GM23338 (cell line): ENCODE data around the gene LYL1. TPM values are rescaled to one million over a fixed set of nuclear protein-coding genes. Genes with fewer than 3 reads are reported as not detected.

Experiments
- ATAC-seq: fragments of 200-7000 bp; cut with Tn5 transposase; 3 replicates; pipeline ENCODE4 v1.9.1; 2020
- DNase-seq: peaks from one replicate; pipeline ENCODE4 v3.0.0-alpha.2; 2015; ENCODE audit warnings: low spot score
- H2AFZ ChIP-seq: fragments of 200-600 bp; sonication (generic); 2 replicates; pipeline ENCODE4 v1.8.0; 2016; ENCODE audit warnings: antibody characterized with exemption, mild to moderate bottlenecking, moderate library complexity
- H3F3A ChIP-seq: fragments of 200-600 bp; sonication (generic); replicated peaks from 2 replicates; pipeline ENCODE4 v1.8.0; 2017; ENCODE audit warnings: antibody characterized with exemption, mixed run types, low read depth
- H3K27ac ChIP-seq: fragments of 200-600 bp; sonication (generic); 2 replicates; pipeline ENCODE4 v1.6.1; 2016; ENCODE audit warnings: low read depth
- H3K27me3 ChIP-seq: fragments of 200-600 bp; sonication (generic); 2 replicates; pipeline ENCODE4 v1.8.0; 2016; ENCODE audit warnings: mild to moderate bottlenecking, mixed run types, moderate library complexity; ENCODE audit not compliant: insufficient read depth
- H3K36me3 ChIP-seq: fragments of 200-600 bp; sonication (generic); 2 replicates; pipeline ENCODE4 v1.8.0; 2016; ENCODE audit warnings: mild to moderate bottlenecking; ENCODE audit not compliant: insufficient read depth
- H3K4me1 ChIP-seq: fragments of 200-600 bp; sonication (generic); 2 replicates; pipeline ENCODE4 v1.8.0; 2016; ENCODE audit warnings: mild to moderate bottlenecking, moderate library complexity; ENCODE audit not compliant: insufficient read depth
- H3K4me2 ChIP-seq: fragments of 200-600 bp; sonication (generic); 2 replicates; pipeline ENCODE4 v1.7.1; 2017; ENCODE audit warnings: mixed run types
- H3K4me3 ChIP-seq: fragments of 200-600 bp; sonication (generic); 2 replicates; pipeline ENCODE4 v1.6.1; 2016; ENCODE audit warnings: mixed run types
- H3K79me2 ChIP-seq: fragments of 200-600 bp; sonication (generic); replicated peaks from 2 replicates; pipeline ENCODE4 v1.8.0; 2017; ENCODE audit warnings: mild to moderate bottlenecking; ENCODE audit not compliant: insufficient read depth
- H3K9me2 ChIP-seq: fragments of 200-600 bp; sonication (generic); 2 replicates; pipeline ENCODE4 v1.8.0; 2017; ENCODE audit not compliant: insufficient read depth
- H4K20me1 ChIP-seq: fragments of 200-600 bp; sonication (generic); replicated peaks from 2 replicates; pipeline ENCODE4 v1.8.0; 2017; ENCODE audit warnings: mild to moderate bottlenecking; ENCODE audit not compliant: insufficient read depth
- H3K27ac Mint-ChIP-seq: 2 replicates; pipeline ENCODE4 v1.8.0; 2020; ENCODE audit warnings: inconsistent platforms, mild to moderate bottlenecking, moderate library complexity, mixed read lengths
- H3K27me3 Mint-ChIP-seq: 3 replicates; pipeline ENCODE4 v1.8.0; 2022; ENCODE audit warnings: low read depth, mild to moderate bottlenecking, moderate library complexity, mixed read lengths, inconsistent platforms; ENCODE audit not compliant: insufficient read depth, poor library complexity
- H3K36me3 Mint-ChIP-seq: 3 replicates; pipeline ENCODE4 v1.8.0; 2021; ENCODE audit warnings: low read depth, mild to moderate bottlenecking, inconsistent platforms, moderate library complexity, mixed read lengths
- H3K4me1 Mint-ChIP-seq: 3 replicates; pipeline ENCODE4 v1.8.0; 2020; ENCODE audit warnings: mild to moderate bottlenecking, inconsistent platforms, mixed read lengths
- H3K4me3 Mint-ChIP-seq: 3 replicates; pipeline ENCODE4 v1.8.0; 2021; ENCODE audit warnings: moderate library complexity, mild to moderate bottlenecking, inconsistent platforms, mixed read lengths
- H3K9me3 Mint-ChIP-seq: 3 replicates; pipeline ENCODE4 v1.8.0; 2020; ENCODE audit warnings: moderate library complexity, mild to moderate bottlenecking, inconsistent platforms, mixed read lengths
- CREB1 ChIP-seq: fragments of 250-450 bp; sonication (Bioruptor Pico); IDR thresholded peaks from 2 replicates; pipeline ENCODE4 v1.5.0; 2020; ENCODE audit warnings: low read depth, mild to moderate bottlenecking, moderate library complexity
- CTCF ChIP-seq, 2 experiments: fragments of 200-600 bp in 1 of 2; sonication (generic) in 1 of 2; conservative IDR thresholded peaks; 2 replicates each; pipeline versions ENCODE4 v1.5.1 to v1.6.1; 2016 to 2017; ENCODE audit warnings: antibody characterized with exemption in 2 of 2, low read depth in 2 of 2, mild to moderate bottlenecking in 2 of 2, moderate library complexity in 1 of 2
- EZH2phosphoT487 ChIP-seq: fragments of 200-600 bp; sonication (generic); IDR thresholded peaks from one replicate; pipeline ENCODE4 v1.8.1; 2018; ENCODE audit warnings: antibody characterized with exemption; ENCODE audit not compliant: unreplicated experiment
- JUNB ChIP-seq: IDR thresholded peaks from one replicate; pipeline ENCODE4 v1.6.1; 2016; ENCODE audit warnings: antibody characterized with exemption; ENCODE audit not compliant: unreplicated experiment
- POLR2AphosphoS5 ChIP-seq: IDR thresholded peaks from 2 replicates; pipeline ENCODE4 v1.6.1; 2016; ENCODE audit warnings: antibody characterized with exemption, low read depth
- STAT1 ChIP-seq: IDR thresholded peaks from one replicate; pipeline ENCODE4 v1.6.1; 2016; ENCODE audit warnings: antibody characterized with exemption; ENCODE audit not compliant: unreplicated experiment
- ZNF114 ChIP-seq: fragments of 250-450 bp; sonication (Bioruptor Pico); IDR thresholded peaks from 2 replicates; pipeline ENCODE4 v1.5.0; 2020; ENCODE audit warnings: mild to moderate bottlenecking, moderate library complexity
- polyA plus RNA-seq: library from polyadenylated mRNA; unstranded; fragments of >200 nt; fragmentation: Nextera tagmentation; extraction: Ambion mirVana; gene quantifications from 2 replicates; pipeline ENCODE4 v1.2.1, GENCODE V29; 2016
- total RNA-seq: library from RNA; depleted of rRNA; stranded (reverse); fragments of >200 nt; shearing (Covaris generic); gene quantifications from 2 replicates; pipeline ENCODE4 v1.2.3, GENCODE V29; 2014
- TF ChIP-seq, protein P1 (sequence below): fragments of 250-450 bp; sonication (Bioruptor Pico); IDR thresholded peaks from 2 replicates; pipeline ENCODE4 v1.5.0; 2020; ENCODE audit warnings: mild to moderate bottlenecking, moderate library complexity
- TF ChIP-seq, protein P2 (sequence below): IDR thresholded peaks from one replicate; pipeline ENCODE4 v1.6.1; 2018; ENCODE audit warnings: antibody characterized with exemption; ENCODE audit not compliant: unreplicated experiment

LYL1 gene
- total and polyA plus RNA-seq, 2 experiments from 2014 or later, result 1.2 to 2.2 TPM

DNA sequence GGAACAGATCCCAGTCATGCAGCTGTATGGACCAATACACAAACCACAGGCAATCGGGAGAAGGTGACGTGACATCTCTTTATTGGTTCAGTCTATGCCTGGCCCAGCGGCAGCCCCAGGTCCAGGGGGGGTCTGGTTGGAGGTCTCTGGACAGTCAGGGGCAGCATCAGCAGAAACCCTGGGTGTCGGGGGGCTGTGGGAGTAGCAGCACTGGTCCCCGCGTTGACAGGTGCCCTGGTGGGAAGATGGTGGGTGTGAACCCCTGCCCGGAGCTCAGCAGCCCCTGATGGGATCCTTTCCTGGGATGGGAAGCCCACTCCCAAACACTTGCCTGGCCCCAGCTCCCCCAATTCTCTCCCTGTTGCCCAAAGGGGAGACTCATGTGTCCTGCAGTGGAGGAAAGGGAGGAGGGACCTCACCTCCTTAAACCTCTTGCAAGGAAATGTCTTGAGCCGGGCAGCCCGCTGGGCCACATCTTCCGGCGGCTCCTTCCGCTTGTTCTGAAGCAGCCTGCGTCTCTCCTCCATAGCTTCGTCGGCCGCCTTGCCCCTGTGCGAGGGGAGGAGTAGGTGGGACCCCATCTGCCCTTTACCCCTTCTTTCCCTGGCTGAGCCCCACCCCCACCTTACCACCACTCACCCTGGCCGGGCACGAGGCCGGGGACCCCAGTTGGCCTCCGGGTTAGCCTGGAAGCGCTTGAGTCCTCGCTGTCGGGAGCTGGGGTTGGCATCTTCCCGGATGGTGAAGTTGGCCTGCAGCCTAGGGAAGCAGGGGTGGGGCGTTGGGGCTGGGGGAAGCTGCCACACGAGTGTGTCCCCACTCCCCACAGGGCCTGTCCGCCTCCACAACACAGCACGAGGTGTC is 2.4 kb upstream of the LYL1 start:
- no peaks in the 10 kb centered on the region for H3K9me2 ChIP-seq
- no peak overlapping the region for H3K27ac Mint-ChIP-seq
- H3K4me3 ChIP-seq, result no peak overlapping the region
- H3K79me2 ChIP-seq, result no peaks in the 10 kb centered on the region
- peaks cover 28% of the 10 kb centered on the region for H3K27me3 Mint-ChIP-seq
- H3K36me3 Mint-ChIP-seq, result peaks cover 15% of the 10 kb centered on the region
- H3K27ac ChIP-seq, result no peak overlapping the region
- H3F3A ChIP-seq, result peaks cover 5% of the 10 kb centered on the region
- no peaks in the 10 kb centered on the region for H3K9me3 Mint-ChIP-seq
- ATAC-seq (no peak), DNase-seq (no peak)
- H3K4me1 ChIP-seq, result peaks cover 14% of the 10 kb centered on the region; the same call in 1 of the 2 replicates
- H2AFZ ChIP-seq, result no peak overlapping the region
- peaks cover 5% of the 10 kb centered on the region; the same call in 2 of the 3 replicates for H3K4me1 Mint-ChIP-seq
- H3K27me3 ChIP-seq, result peaks cover 27% of the 10 kb centered on the region
- TF ChIP-seq JUNB, result no peak
- TF ChIP-seq, protein P1, sequence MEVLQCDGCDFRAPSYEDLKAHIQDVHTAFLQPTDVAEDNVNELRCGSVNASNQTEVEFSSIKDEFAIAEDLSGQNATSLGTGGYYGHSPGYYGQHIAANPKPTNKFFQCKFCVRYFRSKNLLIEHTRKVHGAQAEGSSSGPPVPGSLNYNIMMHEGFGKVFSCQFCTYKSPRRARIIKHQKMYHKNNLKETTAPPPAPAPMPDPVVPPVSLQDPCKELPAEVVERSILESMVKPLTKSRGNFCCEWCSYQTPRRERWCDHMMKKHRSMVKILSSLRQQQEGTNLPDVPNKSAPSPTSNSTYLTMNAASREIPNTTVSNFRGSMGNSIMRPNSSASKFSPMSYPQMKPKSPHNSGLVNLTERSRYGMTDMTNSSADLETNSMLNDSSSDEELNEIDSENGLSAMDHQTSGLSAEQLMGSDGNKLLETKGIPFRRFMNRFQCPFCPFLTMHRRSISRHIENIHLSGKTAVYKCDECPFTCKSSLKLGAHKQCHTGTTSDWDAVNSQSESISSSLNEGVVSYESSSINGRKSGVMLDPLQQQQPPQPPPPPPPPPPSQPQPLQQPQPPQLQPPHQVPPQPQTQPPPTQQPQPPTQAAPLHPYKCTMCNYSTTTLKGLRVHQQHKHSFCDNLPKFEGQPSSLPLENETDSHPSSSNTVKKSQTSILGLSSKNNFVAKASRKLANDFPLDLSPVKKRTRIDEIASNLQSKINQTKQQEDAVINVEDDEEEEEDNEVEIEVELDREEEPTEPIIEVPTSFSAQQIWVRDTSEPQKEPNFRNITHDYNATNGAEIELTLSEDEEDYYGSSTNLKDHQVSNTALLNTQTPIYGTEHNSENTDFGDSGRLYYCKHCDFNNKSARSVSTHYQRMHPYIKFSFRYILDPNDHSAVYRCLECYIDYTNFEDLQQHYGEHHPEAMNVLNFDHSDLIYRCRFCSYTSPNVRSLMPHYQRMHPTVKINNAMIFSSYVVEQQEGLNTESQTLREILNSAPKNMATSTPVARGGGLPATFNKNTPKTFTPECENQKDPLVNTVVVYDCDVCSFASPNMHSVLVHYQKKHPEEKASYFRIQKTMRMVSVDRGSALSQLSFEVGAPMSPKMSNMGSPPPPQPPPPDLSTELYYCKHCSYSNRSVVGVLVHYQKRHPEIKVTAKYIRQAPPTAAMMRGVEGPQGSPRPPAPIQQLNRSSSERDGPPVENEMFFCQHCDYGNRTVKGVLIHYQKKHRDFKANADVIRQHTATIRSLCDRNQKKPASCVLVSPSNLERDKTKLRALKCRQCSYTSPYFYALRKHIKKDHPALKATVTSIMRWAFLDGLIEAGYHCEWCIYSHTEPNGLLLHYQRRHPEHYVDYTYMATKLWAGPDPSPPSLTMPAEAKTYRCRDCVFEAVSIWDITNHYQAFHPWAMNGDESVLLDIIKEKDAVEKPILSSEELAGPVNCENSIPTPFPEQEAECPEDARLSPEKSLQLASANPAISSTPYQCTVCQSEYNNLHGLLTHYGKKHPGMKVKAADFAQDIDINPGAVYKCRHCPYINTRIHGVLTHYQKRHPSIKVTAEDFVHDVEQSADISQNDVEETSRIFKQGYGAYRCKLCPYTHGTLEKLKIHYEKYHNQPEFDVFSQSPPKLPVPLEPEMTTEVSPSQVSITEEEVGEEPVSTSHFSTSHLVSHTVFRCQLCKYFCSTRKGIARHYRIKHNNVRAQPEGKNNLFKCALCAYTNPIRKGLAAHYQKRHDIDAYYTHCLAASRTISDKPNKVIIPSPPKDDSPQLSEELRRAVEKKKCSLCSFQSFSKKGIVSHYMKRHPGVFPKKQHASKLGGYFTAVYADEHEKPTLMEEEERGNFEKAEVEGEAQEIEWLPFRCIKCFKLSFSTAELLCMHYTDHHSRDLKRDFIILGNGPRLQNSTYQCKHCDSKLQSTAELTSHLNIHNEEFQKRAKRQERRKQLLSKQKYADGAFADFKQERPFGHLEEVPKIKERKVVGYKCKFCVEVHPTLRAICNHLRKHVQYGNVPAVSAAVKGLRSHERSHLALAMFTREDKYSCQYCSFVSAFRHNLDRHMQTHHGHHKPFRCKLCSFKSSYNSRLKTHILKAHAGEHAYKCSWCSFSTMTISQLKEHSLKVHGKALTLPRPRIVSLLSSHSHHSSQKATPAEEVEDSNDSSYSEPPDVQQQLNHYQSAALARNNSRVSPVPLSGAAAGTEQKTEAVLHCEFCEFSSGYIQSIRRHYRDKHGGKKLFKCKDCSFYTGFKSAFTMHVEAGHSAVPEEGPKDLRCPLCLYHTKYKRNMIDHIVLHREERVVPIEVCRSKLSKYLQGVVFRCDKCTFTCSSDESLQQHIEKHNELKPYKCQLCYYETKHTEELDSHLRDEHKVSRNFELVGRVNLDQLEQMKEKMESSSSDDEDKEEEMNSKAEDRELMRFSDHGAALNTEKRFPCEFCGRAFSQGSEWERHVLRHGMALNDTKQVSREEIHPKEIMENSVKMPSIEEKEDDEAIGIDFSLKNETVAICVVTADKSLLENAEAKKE (CRISPR knock-in tag), result no peak
- no peak for TF ChIP-seq EZH2phosphoT487
- TF ChIP-seq, protein P2, sequence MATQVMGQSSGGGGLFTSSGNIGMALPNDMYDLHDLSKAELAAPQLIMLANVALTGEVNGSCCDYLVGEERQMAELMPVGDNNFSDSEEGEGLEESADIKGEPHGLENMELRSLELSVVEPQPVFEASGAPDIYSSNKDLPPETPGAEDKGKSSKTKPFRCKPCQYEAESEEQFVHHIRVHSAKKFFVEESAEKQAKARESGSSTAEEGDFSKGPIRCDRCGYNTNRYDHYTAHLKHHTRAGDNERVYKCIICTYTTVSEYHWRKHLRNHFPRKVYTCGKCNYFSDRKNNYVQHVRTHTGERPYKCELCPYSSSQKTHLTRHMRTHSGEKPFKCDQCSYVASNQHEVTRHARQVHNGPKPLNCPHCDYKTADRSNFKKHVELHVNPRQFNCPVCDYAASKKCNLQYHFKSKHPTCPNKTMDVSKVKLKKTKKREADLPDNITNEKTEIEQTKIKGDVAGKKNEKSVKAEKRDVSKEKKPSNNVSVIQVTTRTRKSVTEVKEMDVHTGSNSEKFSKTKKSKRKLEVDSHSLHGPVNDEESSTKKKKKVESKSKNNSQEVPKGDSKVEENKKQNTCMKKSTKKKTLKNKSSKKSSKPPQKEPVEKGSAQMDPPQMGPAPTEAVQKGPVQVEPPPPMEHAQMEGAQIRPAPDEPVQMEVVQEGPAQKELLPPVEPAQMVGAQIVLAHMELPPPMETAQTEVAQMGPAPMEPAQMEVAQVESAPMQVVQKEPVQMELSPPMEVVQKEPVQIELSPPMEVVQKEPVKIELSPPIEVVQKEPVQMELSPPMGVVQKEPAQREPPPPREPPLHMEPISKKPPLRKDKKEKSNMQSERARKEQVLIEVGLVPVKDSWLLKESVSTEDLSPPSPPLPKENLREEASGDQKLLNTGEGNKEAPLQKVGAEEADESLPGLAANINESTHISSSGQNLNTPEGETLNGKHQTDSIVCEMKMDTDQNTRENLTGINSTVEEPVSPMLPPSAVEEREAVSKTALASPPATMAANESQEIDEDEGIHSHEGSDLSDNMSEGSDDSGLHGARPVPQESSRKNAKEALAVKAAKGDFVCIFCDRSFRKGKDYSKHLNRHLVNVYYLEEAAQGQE, result no peak
- TF ChIP-seq STAT1, result no peak
- no peak for TF ChIP-seq CREB1 (CRISPR knock-in tag)
- no peak; a peak in 1 of 4 replicates for TF ChIP-seq CTCF (conservative IDR thresholded peaks at IDR 0.05; ENCODE audit: low read depth in 2 of 2)
- no peak for TF ChIP-seq ZNF114 (CRISPR knock-in tag)
- no peak for TF ChIP-seq POLR2AphosphoS5
- H3K4me3 Mint-ChIP-seq, result no peak overlapping the region
- peaks cover under 1% of the 10 kb centered on the region; the same call in 1 of the 2 replicates for H4K20me1 ChIP-seq
- H3K36me3 ChIP-seq, result no peaks in the 10 kb centered on the region
- H3K4me2 ChIP-seq, result no peak overlapping the region
